SW 1271 (cell line): ENCODE measurements around the gene ARSG.
"Not testable (repeated sequence)": the region's sequence is repeated elsewhere in the genome, so short reads cannot be mapped to it uniquely, and the experiment has no call there.

Source experiments
- DNase-seq, 2 experiments: peaks; one replicate each; lab custom pipeline; 2025; lab: John Stamatoyannopoulos, UW

ARSG gene

DNA sequence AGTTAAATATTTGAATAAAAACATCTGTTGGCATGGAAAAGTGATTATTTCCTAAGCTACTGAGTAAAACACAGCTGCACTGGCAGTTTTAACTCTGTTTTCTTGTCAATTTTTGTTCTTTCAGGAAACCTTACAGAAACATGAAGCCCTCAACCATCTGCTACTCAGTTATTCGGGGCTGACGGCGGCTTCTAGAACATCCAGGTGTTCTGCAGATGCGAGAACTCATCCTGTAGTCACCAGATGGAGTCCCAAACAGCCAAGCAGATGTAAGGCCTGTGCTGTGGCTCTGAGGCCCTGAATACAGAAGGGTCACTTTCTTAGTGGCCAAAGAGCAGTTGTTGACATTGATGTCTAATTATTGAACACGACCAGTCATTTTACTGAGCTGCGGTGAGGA is 15.5 kb downstream of the ARSG start:
- DNase-seq: no peak

DNA sequence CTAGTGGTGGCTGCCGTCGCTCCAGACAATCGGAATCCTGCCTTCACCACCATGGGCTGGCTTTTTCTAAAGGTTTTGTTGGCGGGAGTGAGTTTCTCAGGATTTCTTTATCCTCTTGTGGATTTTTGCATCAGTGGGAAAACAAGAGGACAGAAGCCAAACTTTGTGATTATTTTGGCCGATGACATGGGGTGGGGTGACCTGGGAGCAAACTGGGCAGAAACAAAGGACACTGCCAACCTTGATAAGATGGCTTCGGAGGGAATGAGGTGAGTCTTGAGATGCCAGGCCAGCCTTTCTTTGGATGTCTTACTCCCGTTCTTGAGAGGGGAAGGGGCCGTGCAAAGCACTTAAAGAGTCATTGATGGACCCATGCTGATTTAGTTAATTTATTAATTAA is 16.1 kb downstream of the ARSG start:
- DNase-seq: no peak

DNA sequence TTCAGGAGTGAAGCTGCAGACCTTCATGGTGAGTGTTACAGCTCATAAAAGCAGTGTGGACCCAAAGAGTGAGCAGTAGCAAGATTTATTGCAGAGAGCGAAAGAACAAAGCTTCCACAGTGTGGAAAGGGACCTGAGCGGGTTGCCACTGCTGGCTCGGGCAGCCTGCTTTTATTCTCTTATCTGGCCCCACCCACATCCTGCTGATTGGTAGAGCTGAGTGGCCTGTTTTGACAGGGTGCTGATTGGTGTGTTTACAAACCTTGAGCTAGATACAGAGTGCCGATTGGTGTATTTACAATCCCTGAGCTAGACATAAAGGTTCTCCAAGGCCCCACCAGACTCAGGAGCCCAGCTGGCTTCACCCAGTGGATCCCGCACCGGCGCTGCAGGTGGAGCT is 17.2 kb downstream of the ARSG start:
- not testable (repeated sequence) for DNase-seq

DNA sequence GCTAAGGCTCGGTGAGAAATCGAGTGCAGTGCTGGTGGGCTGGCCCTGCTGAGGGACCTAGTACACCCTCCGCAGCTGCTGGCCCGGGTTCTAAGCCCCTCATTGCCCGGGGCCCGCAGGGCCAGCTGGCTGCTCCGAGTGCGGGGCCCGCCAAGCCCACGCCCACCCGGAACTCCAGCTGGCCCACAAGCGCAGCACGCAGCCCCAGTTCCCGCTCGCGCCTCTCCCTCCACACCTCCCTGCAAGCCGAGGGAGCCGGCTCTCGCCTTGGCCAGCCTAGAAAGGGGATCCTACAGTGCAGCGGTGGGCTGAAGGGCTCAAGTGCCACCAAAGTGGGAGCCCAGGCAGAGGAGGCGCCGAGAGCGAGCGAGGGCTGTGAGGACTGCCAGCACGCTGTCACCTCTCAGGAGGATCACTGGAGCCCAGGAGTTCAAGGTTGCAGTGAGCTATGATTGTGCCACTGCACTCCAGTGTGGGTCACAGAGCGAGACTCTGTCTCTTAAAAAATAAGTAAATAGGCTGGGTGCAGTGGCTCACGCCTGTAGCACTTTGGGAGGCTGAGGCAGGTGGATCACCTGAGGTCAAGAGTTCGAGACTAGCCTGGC is 17.9 kb downstream of the ARSG start:
- not testable (repeated sequence) for DNase-seq

DNA sequence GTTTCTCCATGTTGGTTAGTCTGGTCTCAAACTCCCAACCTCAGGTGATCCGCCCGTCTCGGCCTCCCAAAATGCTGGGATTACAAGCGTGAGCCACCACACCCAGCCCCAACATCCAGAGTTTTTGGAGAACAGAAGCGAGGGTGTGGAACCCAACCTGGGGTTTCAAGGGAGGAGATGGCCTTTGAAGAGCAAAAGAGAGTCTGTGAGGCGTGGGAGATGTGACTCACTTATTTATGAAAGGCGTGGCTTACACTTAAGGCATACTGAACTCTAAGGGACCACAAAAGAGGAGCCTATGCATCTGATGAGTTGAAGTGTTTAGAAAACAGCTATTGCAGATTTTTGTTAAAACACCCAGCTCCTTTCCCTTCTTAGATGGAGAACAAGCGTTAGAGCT is 18.9 kb downstream of the ARSG start:
- DNase-seq: no peak

DNA sequence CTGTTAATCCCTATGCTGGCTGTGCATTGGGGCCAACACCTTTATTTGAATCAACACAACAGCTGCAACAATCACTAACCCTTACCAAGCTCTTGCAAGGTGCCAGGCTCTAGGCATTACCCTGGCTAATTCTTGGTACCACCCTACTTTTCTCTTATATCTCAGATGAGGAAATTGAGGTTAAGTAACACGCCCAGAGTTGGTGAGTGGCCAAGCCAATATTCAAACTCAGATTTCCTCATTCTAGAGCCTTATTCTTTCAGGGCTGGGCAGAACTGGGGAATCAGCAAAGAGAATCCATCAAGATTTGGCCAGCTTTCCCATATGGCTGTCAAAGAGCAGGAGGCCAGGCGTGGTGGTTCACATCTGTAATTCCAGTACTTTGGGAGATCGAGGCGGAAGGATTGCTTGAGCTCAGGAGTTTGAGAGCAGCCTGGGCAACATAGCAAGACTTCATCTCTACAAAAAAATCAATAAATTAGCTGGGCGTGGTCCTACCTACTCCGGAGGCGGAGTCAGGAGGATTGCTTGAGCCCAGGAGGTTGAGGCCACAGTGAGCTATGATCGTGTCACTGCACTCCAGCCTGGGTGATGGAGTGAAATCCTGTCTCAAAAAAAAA is 23.7 kb downstream of the ARSG start:
- no peak for DNase-seq

DNA sequence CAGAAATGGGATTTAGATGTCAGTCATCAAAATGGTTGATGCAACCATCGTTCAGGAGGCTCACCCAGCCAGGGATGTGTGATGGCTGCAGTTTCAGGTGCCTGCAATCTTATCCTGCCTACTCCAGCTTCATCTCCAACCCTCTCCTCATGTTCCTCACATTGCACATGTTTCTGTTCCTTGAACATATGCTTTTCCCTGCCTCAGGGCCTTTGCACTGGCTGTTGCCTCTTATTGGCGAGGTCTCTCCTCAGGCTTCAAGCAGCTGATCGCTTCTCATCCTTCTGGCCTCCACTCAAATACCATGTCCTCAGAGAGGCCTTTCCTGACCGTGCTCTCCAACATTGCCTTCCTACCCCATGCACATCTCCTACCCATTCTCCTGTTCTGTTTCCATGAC is 24.6 kb downstream of the ARSG start:
- no peak for DNase-seq

DNA sequence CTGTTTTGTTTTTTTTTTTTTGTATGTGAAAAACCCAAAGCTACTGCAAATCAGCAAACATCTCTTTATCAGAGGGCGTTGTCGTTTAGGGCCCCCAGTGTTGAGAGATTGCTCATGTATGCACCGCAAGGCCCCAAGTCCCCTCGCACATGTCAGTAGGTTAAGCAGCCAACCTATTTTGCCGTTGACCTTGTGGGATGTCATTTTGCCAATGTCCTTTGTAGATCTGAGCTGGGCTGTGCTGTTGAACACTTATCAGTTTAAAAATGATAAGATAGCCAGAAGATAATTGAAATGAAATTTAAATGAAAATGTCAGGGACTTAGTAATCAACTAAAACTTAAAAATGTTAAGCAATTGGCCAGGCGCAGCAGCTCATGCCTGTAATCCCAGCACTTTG is 26.2 kb downstream of the ARSG start:
- no peak for DNase-seq

DNA sequence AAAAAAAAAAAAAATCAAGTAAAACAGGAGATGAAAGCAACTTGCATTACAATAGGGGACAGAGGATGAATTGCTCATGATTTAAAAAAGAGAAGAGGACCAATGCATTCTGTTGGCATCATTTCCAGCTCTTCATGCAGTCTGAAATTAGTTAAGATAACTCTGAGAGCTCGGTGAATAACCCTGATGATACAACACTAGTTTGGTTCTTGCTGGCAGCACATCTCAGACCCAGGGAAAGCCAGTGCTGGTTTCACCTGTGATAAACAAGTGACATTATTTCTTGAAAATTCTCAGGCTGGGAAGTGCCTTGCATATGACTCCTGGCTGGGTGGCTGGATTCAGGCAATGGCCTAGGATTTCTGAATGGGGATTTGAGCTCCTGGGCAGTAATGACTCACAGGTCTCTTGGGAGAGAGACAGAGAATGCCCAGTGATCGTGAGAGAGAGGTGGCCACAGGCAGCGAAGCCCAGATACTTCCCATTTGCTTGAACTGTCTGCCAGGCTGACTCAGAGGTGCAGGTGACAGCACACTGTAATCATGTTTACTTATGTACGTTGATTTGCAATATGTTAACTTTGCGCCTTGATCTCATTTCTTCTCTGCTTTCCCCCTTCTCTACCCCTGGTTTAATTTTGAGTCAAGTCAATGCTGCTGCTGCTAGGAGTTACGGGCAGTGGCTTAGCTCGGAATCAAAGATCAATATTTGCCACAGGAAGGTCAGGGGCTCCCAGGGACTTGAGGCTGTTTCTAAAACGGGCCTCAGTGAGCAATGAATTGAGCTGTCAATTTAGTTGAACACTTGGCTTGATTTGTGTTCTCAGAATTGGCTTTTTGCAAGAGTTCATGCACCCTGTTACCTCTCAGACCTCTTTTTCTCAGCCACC is 27.1 kb downstream of the ARSG start:
- DNase-seq: no peak

DNA sequence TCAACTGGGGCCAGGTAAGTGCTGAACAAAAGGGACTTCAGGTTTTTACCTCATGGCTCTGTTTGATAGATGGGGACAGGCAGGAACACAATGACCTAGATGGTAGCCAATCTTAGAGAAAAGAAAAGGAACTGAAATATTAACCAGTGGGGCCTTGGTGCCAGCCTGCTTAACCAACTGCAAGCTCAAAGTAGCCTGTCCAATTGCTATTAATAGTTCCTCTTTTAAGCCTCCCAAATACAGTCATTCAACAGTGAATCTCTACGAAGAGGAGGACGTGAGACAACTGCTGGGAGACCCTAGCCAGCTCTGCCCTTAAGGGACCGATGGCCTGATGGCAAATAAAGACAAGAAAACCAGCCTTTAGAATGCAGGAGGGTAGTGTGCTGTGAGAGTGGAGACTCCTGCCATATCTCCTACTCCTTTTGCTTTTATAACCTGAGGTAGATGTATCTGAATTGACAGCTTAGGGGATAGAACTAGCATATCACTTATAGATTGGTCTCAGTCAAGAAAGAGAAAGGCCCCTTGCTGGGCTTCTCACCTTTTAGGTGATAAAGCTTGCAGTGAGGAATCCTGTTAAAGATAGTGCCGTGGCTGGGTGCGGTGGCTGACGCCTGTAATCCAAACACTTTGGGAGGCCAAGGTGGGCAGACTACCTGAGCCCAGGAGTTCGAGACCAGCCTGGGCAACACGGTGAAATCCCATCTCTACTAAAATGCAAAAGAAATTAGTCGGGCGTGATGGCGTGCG is 28.3 kb downstream of the ARSG start:
- no peak for DNase-seq

DNA sequence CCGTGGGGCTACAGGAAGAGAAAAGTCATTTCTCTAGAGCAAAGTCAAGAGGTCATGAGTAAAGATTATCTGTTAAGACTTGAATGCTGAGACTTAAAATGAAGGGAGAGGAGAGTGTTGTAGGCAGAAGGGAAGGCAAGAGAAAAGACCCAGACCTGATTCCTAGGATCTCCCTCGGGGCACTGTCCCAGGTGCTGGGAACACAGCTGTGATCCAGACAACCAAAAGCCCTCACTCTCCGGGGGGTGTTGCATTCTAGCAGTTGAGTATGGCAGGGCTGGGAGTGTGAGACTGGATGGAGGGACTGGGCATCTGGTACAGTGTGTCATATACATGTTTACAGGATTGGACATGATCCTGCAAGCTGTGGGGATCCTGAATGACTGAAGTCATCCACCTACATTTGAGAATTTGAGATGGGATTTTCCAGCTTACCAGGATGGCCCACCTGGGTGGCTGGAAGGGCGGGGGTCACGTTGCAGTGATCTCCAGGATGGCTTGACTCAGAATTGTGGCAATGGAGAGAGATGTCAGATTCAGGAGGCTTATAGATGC is 29.1 kb downstream of the ARSG start:
- DNase-seq: no peak

DNA sequence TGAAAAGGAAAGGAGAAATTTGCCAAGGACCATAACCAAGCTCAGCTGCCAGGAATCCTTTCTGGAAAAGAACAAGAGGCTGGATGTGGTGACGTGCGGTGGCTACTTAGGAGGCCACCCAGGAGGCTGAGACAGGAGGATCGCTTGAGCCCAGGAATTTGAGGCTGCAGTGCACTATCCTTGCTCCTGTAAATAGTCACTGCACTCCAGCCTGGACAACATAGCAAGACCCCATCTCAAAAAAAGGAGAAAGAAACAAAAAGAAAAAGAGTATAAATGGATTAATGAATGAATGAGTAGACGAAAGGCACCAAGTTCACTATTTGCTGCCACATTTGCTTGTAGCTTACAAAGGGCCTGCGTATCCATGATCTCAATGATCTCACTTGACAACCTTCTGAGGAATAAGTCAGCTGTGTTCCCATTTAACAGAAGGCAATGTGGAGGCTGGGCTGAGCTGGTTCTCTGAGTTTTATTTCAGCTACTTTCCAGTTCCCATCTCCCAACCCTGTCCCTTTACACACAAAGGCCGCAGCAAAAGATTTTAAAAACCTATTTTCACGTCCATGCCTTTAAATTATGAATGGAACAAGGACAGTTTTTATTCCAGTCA is 29.8 kb downstream of the ARSG start:
- DNase-seq: no peak

DNA sequence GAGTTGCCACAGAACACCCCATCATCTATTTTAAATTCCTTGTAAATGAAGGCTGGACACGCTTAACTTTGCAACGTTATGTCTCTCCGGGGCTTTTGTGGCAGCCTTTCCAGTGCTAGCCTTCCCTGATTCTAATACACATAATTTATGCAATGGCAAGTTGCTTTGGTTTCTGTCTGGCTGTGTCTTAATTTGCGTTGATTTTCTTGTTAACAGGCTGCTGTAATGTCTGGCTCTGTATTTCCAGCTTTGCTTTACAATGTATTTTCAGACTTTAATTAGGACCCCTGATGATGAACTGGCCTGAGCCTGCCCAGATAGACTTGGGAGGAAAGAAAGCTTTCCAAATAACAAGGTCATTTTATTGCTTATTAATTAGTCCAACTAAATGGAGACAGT is 30.3 kb downstream of the ARSG start:
- no peak for DNase-seq

DNA sequence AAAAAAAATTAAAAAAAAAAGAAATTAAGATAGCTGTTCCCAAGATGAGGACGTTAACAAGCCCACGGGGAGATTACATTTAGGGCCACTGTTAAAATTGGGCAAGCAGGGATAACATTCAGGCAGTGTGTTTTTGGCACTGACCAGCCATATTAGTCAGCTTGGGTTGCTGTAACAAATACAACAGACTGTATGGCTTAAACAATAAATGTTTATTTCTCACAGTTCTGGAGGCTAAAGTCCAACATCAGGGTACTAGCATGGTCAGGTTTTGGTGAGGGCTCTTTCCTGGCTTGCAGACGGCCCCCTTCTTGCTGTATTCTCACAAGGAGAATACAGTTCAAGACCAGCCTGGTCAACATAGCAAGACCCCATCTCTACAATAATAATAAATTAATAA is 31.3 kb downstream of the ARSG start:
- DNase-seq: no peak

DNA sequence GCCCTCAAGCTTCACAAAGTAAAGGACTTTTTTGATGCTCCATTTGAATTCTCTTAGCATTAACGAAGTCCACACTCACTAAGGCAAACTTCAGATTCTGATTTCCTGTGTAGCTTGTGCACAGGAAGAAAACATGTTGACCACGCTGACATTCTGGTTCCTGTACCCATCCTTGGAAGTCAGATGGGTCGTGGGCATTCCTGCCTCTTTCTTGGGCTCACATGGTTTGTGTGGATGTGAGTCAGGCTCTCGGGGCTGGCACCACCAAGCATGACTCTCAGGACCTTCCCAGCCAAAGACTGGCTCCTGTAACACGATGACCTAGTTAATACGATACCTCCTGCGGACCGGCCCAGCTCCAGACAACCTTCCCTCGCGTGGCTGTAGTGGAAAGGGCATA is 32.8 kb downstream of the ARSG start:
- no peak for DNase-seq

DNA sequence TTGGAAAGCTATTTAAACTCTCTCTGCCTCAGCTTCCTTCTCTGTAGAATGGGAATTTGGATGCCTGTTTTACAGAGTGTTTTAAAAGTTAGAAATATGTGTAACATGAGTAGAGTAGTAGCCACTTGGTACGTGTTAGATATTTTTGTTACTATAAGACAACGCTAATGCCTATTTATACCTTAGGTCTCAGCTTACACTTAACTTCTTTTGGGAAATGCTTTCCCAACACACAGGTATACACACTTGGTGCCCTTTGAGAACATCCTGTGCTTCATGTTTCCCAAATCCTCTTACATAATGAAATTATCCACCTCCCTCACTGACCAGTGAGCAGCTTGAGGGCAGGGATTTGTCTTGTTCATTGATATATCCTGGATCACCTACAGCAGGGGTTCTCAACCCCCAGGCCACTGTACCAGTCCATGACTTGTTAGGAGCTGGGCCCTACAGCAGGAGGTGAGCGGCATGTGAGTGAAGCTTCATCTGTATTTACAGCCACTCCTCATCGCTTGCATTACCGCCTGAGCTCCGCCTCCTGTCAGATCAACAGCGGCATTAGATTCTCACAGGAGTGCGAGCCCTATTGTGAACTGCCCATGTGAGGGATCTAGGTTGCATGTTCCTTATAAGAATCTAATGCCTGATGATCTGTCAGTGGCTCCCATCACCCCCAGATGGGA is 33.5 kb downstream of the ARSG start:
- DNase-seq: no peak

DNA sequence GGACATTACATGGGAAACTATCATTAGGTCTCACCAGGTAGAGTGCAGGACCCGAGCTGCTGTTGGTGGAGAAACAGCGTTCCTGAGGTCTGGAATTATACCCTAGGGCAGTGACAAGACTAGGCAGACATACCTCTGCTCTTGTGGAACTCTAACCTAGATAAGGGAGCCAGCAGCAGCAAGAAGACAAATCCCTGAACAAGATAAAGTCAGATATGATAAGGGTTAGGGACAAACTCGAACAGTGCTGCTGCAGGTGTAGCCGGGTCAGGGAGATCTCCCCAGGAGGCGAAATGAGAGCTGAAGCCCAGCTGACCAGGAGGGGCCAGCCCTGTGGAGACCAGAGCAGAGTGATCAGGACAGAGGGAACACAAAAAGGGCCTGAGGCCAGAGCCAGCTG is 34.7 kb downstream of the ARSG start:
- no peak for DNase-seq

DNA sequence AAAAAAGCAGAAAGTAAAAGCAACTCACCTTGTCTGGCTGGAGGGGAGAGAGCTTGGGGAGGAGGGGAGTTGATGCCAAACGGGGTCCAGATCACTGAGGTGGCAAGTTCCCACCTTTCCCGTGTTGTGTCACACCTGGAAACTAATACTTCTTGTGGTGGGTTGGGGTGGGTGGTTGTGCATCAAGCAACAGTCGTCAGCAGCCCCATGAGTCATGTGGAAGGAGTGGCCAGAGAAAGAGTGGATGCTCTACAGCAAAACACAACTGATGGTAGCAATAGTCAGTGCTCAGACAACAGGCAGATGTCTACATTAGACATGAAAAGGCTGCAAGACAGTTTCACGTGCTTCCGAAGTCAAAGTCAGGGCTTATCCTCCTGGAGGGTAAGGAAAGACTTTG is 35.4 kb downstream of the ARSG start:
- no peak for DNase-seq

DNA sequence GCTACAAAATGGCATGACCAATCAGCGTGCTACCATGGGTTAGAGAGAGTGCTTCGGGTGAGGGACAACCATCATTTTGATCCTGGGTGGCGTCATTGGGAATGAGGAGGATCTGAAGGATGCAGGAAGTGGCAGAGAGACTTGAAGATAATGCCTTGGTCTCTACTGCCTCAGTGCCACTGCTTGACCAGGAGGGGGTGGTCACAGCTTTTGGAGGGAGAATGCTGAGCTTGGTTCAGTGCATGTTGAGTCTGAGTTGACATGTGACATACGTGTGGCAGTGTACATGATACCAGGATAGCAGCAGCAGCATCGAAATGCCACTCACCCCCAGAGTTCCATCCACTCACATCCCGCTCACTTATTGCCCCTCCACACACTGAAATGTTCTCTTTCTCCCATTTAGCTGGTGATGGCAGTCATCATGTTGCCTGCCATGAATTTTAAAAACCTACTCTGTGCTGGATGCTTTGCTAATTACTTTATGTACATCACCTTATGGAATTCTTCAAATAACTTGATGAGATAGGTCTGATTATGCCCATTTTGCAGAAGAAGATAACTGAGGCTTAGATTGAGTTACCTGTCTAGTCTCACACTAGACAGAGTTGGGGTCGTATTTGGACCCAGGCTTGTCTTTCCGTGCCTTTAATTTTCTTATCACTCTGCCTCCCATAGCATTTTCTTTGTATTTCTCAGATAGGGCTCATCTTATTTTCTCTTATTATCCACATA is 36.7 kb downstream of the ARSG start:
- no peak for DNase-seq

DNA sequence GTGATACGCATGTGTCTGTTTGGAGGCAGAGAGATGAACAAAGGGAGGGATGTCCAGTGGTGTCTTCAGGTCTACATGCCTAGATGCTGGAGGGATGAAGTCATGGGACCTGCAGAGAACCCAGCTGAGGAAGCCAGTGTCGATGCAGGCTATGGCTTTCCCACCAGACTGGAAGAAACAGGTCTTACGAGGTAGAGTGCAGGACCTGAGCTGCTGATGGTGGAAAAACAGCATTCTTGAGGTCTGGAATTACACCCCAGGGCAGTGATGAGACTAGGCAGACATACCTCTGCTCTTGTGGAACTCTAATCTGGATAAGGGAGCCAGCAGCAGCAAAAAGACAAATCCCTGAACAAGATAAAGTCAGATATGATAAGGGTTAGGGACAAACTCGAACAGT is 37.4 kb downstream of the ARSG start:
- DNase-seq: no peak

DNA sequence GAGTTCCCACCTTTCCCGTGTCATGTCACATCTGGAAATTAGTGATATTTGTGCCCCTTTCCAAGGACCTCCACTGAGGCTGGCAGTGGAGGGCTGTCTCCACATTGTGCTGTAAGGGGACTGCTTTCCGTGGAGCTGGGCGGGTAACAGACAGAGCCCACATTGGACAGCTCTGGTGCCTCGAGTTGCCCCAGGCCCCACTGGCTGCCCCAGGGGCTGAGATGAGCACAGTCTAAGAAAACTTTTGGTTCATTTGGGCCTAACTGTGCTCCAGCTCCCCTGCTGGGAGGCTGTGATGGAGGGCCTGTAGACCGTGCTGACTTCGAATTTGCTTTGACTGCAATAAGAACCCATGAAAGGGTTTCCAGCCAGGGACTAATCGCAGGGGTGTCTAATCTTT is 38.0 kb downstream of the ARSG start:
- DNase-seq: no peak
